Activated CD4-positive, alpha-beta T cell treated with anti-CD3 and anti-CD28 coated beads, Interleukin-2, Interleukin-6, amounts not matched to agents 100 ng/mL and 50 ng/mL, durations not matched to agents 16 hours and 8 hours (primary cell): ENCODE measurements around the gene ABHD17C.

Experiments used
- DNase-seq: peaks from one replicate; pipeline ENCODE4 v3.0.0-alpha.2; 2020

Gene ABHD17C

DNA sequence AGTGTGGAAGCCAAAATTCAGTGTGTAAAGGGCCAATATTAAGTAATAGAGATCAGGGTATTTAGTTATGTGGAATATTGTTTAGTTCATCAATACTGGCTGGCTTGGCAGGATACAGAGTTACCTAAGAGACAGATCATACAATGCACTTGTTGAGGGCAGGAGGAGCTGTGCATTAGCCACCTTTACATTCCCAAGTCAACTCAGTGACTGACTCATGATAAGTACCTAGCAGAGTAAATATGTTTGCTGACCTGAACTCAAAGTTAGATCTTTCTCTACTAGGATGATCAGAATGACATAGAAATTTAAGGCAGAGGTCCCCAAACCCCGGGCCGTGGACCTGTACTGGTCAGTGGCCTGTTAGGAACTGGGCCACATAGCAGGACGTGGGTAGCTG, 3.5 kb upstream of the ABHD17C start:
- DNase-seq: no peak

- DNase-seq: peak; percentile 5
Observed at GRCh38 chr15:80693682-80694610, 1.2 kb upstream of the ABHD17C start.

DNA sequence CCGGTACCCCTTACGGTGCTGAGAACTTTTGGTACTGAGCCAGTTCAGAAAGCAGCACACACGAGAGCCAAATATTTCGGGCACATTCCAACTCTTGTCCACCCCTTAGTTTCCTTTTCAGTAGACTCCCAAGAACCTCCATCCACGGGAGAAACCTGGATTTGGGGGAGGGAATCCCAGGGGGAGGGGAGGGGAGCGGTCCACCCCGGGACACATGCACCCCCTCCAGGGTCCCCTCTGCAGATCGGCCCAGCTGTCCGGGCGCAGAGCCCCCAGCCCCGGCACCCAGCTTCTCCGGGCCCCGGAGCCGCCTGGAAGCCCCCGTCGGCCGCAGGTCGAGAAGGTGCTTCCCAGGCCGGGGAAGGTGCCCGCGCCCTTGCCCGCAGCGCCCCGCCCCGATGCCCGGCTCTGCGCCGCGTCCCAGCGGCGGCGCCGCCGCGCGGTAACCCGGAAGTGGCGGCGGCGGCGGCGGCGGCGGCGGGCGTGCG, 455 bp upstream of the ABHD17C start:
- DNase-seq: peak; percentile 31

GRCh38 chr15:80695911-80696661, 976 bp downstream of the ABHD17C start:
- DNase-seq: peak; percentile 48

DNA sequence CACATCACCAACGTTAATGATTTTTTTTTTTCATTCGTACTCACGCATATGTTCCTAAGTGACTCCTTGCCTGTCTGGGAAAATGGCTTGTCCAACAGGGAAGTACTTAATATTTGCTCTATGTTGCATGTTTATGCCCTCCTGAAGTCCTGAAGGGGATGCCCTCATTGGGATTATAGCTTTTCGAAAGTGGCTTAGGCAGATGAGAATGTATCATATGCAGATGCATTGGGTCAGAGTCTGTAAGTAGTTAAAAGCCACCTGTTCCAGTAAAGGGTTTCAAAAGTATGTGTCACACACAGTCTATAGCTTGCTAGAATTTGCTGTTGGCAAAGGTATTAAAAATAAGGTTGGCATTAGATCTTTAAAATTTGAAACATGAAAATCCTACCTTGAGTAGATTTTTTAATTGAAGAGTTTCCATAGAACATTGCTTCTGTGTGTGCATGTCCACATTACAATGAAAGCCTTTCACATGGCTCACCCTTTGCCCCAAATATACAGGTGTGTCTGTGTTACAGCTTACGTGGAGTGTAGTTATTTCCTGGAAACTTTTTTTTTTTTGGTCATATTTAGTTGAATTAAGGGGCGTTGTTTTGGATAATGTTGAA, 2.1 kb downstream of the ABHD17C start:
- no peak for DNase-seq

DNA sequence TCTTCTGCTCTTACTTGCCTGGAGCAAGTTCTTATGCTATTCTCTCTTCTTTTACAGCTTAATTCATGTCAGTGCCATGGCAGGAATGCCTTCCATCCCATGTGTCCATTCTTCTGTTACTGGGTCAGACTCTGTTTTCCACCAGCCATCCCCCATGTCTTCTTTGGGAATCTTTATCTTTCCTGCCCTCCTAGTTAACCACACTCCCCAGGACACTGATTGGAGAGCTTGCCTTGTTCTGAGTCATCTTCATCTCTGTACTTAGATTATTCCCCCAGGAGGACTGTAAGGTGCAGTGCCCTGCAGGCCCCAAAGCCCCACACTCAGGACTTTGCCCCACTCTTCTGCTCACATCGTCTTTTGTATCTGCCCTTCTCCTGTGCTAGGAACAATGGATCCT, 3.6 kb downstream of the ABHD17C start:
- DNase-seq: no peak

GRCh38 chr15:80699981-80700380, 4.9 kb downstream of the ABHD17C start:
- no peak for DNase-seq

DNA sequence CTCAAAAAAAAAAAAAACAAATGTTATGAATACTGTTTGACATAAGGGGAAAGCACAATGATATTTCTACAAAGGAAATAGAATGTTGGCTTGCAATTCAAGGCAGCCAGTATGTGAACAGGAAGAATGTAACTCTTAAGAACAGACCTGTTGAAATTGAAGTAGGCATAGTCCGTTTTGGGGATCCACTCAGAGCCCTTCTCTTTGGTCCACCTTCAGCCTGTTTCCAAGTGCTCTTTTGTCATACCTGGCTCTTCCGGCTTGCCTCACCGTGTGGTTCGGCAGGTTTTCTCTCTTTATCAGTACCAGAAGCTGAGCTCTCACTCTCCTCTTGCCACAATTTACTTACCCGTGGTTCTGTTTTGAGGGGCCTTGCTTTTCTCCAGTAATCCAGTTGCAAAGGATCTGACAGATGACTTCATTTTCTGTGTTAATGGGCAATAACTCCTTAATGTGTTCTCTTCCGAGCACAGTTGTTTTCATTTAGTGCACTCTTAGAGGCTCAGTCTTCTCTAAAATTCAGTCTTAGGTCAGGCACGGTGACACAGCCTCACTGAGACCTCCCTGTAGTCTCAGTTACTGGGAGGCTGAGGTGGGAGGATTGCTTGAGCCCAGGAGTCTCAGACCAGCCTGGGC, 6.7 kb downstream of the ABHD17C start:
- no peak for DNase-seq

- DNase-seq: no peak
Observed at GRCh38 chr15:80703081-80703480, 8.0 kb downstream of the ABHD17C start.

DNA sequence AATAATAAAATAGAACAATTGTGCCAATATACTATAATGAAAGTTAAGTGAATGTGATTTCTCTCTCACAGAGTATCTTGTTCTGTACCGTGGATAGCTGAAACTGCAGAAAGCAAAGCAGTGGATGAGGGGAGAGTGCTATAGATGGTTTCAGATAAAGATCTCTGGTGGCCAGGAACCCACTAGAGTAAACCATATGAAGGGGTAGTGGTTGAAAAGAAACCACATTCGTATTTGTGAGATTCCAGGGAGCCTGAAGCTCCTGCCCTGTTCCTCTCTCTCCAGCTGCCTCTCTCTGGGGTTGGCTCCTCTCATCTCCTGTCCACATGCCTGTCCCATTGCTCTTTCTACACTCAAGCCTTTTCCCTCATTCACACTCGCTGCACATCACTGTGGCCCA, 8.9 kb downstream of the ABHD17C start:
- DNase-seq: no peak

DNA sequence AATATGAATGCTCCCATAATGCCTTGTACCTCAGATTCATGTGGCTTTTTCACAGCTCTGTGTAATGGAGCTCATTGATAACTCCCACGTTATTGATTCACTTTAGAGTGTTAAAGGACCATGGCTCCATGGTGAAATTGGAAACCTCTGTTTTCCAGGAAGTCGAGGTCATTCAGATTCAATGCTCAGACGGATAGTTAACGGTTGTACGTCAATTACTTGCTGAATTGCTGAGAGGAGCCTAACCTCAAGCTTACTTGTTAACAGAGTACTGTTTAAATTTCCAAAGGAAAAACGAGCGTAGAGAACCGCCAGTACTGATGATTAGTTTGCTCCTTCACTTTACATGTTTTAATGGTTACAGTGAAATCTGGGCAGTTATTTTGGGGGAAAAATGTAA, 11.1 kb downstream of the ABHD17C start:
- no peak for DNase-seq

DNA sequence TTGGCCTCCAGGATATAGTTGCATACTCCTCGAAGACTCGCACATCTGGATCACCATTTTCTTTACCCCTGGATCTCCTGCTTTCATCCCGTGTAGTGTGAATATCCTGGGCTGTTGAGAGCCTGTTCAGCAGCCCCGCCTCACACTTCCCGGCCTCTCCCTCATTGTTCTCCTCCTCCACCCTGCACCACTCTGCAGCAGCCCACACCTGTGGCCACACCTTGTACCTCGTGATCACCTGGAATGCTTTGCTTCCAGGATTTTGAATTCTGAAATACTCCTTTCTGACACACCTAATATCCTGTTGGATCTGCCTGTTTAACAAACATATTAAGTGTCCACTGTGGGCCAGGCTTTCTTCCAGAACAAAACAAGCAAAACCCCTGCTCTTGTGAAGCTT, 14.4 kb downstream of the ABHD17C start:
- DNase-seq: no peak

GRCh38 chr15:80710635-80711554, 15.8 kb downstream of the ABHD17C start:
- peak; percentile 68 for DNase-seq

- DNase-seq: no peak
Observed at GRCh38 chr15:80711886-80712285, 16.8 kb downstream of the ABHD17C start.

GRCh38 chr15:80712956-80713355, 17.8 kb downstream of the ABHD17C start:
- no peak for DNase-seq

- no peak for DNase-seq
Observed at GRCh38 chr15:80721476-80721875, 26.4 kb downstream of the ABHD17C start.

- no peak for DNase-seq
Observed at GRCh38 chr15:80722811-80723210, 27.7 kb downstream of the ABHD17C start.

DNA sequence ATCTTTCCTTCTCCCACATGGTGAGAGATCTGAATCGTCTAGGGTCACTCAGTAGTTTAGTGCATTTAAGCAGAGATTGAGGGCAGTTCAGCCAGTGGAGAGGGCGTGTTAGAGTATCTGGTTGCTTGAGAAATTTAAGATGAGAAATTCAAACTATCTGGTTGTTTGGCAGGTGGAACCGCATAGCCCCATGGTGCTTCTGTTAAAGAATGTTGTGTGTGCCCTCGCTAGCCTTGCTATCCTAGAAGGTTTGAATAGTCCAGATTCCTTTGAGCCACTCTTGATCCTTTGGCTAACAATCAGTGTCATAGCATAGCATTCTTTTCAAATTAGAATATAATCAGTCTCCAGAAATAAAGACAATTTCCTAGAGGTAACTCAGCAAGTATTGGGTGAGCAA, 32.1 kb downstream of the ABHD17C start:
- DNase-seq: no peak

DNA sequence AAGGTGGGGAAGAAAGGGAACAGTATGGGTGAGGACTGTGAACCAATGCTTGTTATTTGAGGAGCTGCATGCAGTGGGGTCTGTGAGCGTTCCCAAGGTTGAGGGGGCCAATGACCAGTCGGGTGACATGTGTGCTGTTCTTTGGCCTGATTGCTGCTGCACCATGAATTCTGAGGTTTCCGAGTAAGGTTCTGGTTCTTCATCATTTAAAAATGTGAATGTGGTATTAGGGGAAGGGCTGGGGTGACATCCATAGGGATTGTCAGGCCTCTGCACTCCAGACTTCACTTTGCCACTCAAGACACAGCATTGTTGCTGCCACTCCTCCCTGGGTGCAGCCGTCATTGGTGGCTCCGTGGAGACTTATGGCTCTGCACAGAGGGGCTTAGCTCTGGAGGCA, 32.5 kb downstream of the ABHD17C start:
- no peak for DNase-seq

DNA sequence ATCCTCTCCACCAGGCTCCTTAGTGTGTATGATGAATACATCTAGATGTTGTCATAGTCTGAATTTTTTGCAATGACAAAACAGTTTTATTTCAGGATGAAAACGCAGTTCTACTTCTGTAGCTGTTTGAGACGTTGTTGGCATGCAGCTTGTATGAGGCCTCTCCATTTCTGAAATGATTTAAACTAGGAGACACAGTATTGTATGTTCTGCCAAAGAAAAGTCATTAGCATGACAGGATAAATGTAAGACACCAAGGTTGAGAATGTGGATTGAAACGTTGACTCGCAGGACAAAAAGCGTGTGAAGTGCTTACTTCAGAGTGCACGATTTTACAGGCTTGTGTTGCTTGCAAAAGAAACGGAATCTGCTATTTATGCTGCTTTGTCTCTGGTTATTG, 35.3 kb downstream of the ABHD17C start:
- DNase-seq: no peak

DNA sequence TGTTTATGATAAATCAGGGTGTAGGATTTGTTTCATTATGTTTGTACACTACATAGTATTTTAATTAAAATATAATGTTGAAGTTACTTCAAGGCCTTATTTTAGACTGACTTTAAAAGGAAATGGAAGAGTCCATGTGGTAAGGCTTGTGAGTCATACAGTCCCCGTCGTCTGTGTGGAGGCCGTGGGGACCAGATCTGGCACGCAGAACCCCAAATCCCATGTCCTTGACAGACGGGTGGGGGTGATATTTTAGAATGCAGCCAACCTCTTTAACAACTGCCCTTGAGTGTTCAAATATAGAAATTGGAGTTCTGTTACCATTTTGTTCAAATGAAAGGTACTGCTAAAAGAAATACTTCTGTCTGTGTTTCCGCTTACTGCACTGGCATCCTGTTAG, 35.8 kb downstream of the ABHD17C start:
- DNase-seq: no peak

DNA sequence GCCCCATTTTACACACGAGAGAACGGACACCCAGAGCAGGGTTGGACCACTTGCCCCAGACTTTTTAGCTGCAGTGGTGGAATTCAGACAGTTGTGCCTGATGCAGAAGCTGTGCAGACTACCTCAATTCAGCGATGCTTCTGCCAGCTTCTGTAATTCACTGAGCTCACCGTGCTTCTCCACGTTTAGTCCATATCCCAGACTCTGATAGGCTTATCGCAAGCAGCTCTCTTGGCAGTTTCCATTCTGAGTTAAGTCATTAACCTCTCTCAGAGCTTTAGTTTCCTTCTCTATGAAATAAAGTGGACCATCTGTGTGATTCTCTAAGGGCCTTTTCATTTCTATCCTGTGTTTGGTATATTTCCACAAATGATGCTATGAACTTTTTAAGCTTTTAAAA, 37.1 kb downstream of the ABHD17C start:
- DNase-seq: no peak
